ENCODE results near the gene NPAS3.

Gene NPAS3

DNA sequence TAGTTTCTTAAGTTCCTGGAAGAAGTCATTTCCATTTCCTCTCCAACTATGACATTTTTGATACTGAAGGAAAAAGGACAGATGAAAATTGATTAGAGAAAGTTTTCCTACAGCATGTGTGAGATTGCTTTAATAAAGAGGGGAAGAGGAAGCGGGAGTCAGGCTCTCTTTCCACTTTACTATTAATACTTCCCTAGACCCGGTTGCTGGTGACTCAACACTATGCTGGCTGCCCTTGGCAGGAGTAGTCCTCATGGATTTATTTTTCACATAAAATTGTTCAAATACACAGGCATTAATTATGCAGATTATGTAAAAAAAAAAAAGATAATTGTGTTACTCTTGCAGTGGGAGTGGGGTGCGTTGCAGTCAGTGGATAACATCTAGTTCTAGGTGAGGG, 718.8 kb downstream of the NPAS3 start:
- DNase-seq = no peak

GRCh38 chr14:33660248-33660647, 721.6 kb downstream of the NPAS3 start:
- DNase-seq = no peak

- no peak for DNase-seq
Measured at GRCh38 chr14:33661101-33661500, 722.4 kb downstream of the NPAS3 start.

DNA sequence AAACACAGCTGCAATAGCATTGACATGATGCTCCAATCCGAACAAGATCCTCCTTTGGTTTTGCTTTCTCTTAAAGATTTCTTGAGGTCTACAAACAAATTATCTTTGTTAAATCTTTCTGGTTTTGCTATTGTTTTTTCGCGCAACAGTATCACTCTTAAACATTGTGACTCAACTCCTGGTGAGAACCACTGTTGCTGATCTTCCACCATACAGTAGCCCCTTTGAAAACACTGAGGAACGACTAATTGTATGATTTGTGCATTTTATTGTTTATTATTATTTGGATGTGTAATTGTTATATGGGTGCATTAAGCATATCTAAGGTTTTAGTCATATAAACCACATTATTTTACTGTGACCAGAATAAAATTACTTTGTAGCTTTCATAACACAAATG, 729.4 kb downstream of the NPAS3 start:
- DNase-seq = no peak

- no peak for DNase-seq
Measured at GRCh38 chr14:33669111-33669510, 730.4 kb downstream of the NPAS3 start.

DNA sequence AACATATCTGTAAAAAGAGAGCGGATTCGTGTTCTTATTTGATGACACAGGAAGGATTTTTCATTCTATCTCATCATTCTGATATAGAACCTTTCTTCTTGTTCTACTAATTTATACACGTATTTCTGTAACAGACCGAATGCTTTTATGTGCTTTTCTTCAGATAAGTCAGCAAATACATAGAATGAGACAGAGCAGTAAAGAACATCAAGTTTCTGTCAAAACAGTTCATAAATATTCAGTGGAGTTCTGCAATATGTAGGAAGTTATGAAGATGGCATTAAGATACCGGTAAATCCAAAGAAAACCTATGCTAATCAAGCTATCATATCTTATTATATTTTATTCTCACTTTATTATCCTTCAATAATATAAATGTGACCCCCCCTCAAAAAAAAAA, 731.6 kb downstream of the NPAS3 start:
- DNase-seq = no peak

DNA sequence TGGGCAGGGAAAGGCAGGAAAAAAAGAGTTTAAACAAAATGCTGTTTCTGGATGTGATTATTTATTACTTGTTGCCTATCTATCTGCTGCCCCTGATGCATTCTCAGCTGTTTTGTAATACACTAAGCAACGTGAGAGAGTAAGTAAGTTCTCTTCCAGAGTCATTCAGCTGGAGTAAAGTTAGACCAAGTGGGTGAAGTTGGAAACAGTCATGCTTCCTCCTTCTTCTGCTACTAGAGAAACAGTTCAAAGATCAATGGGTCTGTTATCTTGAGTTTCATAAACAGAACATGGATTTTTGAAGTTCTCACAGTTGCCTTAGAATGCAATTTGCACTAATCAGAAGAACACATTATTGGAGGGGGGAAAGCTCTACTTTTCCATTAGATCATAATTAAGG, 732.9 kb downstream of the NPAS3 start:
- DNase-seq = no peak

DNA sequence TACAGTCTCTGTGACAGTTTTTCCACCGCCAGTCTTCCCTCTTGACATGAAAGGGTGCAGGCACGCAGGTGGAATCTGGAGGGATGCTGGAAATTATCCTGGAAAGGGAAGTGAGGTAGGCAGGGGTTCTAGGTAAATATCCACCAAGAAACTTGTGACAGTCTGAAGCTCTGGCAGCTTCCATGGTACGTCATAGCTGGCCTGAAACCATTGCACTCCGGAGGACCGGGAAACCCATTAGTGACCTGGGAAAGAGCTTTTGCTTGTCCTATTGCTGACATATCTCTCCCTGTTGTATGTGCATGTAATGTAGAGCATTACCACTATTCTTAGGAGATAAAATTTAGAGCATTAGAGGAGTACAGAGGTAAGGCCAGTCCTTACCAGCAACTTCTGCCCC, 736.2 kb downstream of the NPAS3 start:
- no peak for DNase-seq

DNA sequence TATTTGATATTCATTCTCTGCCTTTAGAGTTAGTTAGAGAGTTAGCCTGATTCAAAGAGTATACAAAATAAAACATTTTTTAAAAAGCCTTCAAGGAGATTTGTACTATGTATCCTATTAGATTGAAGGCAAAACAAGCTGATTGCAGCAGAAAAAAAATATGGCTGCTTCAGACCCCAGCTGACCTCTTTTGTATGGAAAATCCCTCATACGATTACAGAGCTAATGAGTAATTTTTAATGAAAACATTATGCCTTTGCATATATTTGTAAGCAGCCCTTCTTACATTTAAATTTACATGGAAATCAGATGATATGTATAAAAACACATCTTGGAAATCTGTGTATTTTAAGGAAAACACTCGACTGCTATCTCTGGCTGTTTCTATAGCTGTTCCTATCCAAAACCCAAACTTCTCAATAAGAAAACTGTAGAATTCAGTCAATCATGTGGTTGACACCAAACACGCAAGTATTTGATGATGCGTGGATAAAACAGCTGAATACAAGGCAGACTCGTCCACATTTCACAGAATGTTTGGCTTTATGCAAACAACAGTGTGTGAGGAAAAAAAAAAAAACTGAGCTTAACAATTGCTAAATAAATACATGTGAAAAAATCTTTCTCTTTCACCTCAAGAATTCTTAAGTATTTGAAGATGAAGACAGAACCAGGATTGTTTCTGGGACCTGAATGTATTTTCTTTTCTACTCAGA, 736.9 kb downstream of the NPAS3 start:
- DNase-seq = no peak

GRCh38 chr14:33676135-33676566, 737.5 kb downstream of the NPAS3 start:
- no peak for DNase-seq

- DNase-seq = no peak
Measured at GRCh38 chr14:33676891-33677290, 738.2 kb downstream of the NPAS3 start.

DNA sequence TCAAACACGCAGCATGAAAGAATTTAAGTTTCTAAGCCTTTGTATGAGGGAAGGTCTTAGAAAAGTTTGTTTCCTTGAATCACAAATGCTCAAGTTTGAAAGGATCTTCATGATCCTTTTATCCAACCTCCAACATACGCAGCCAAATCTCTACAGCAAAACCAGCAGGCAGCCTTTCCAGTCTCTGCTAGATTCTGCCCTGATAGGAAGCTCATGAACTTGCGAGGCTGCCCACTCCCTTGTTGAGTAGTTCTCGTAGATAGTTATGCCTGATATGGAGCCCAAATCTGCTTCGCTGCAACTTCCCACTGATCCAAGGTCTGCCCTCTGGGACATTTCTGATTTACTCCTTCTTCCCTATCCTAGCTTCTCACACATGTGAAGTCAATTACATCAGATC, 739.3 kb downstream of the NPAS3 start:
- no peak for DNase-seq

GRCh38 chr14:33679025-33679424, 740.3 kb downstream of the NPAS3 start:
- no peak for DNase-seq

DNA sequence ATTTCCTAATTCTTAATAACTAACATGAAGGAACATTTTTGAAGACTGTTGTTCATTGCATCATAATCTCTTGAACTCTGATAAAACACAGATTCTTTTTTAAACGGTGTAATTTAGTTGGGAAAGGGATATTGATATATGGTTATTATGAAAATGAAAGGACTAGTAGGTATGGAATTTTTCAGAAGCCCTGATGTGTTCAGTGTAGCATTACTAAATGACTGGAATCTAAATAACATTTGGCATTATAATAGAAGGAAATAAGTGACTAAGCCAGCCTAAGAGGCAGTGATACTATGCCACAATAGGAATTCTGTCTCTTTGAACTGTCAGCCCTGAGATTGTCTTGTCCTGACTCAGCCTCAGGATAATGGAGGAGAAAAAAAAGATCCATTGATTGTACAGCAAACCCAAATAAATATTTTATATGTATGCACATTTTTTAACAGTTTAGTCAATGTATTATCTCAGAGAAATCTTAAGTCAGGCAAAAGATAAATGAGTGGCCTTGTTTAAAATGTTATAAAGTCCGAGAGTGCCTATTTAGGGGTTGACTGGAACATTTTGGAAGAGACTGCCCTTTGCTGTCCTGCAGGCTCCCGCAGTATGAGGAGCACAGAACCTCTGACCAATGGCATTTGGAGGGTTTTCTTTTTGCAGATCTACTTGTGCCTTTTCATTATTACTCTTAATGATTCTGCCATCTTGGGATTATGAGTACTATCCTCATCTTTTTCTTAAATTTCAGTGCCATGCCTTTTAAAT, 741.0 kb downstream of the NPAS3 start:
- no peak for DNase-seq

DNA sequence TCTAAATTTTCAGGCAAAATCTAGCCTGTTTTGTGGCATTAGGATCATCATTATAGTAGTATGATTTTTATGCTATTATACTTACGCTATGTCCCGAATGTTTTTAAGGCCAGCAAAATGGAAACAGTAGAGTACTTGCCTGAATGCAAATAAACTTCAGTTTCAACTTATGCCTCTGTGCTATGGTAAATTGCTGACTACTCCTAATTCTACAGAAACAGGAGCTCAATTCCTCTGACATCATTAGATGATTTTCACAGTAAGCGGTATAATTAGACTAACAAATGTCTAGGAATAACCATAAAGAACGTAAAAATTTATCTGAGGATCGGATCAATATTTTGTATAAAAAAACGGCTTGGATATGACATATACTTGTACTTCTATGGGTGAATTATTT, 742.2 kb downstream of the NPAS3 start:
- no peak for DNase-seq

DNA sequence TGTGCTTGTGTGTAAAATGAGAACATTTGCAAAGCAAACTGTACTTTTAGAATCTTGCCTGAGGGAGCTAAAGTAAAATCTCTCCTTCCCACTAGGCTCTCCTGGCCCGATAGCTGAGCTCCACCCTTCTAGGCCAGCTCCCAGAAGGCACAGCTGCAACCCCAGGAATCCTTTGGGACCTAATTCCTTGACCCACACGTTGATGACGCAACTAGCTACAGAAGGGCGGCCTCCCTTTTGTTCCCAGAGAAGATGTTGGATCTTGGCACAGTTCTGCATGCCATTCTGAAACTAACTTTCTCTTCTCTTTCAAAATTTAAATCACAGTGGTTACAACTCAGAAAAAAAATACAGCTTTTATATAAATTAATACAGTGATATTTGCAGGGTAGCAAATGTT, 744.1 kb downstream of the NPAS3 start:
- DNase-seq = no peak

DNA sequence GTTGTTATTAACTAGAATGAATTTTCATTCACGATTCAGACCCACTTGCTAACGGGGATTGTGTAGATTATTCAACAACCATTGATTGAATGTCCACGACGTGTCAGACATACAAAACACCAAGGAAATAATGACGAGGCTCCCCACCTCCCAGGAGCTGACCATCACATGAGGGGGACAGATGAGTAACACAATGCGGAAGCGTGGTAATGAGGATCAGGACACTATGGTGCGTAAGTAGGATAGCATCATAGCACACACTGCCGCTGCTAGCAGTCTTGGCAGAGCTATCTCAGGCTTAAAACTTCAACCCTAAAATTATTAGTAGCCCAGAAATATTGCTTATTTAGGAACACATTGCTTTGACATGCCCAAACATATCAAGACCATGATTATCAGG, 746.3 kb downstream of the NPAS3 start:
- no peak for DNase-seq

- no peak for DNase-seq
Measured at GRCh38 chr14:33685698-33686097, 747.0 kb downstream of the NPAS3 start.

- no peak for DNase-seq
Measured at GRCh38 chr14:33686218-33686617, 747.5 kb downstream of the NPAS3 start.

- no peak for DNase-seq
Measured at GRCh38 chr14:33686856-33687255, 748.2 kb downstream of the NPAS3 start.

DNA sequence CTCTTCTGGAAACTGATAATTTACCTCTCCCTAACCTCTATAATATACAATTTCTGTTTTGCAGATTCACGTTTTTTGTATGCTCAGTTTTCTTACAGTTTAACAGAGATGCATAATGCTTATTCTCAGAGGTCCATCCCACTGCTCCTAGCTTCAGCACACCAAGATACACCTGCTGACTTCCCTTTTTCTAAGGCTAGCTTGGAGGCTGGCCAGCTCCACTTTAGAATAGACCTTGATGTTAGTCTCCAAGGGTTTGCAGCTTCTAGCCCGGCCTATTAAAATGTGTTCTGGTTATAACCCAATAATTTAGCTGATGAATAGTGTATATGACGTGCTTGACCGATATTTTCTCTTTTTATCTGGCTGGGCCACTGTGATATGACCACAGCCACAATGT, 751.0 kb downstream of the NPAS3 start:
- no peak for DNase-seq

- DNase-seq = no peak
Measured at GRCh38 chr14:33691907-33692306, 753.2 kb downstream of the NPAS3 start.

GRCh38 chr14:33692762-33693161, 754.1 kb downstream of the NPAS3 start:
- no peak for DNase-seq

GRCh38 chr14:33693237-33693636, 754.6 kb downstream of the NPAS3 start:
- DNase-seq = no peak

- DNase-seq = no peak
Measured at GRCh38 chr14:33696165-33696564, 757.5 kb downstream of the NPAS3 start.

Data from CD4-positive, alpha-beta T cell treated with Interleukin-17A for 1 hour (primary cell).